WI38 (cell line): Measurements from ENCODE around the gene ETV1.

Experiments used
- H3K4me3 ChIP-seq: 2 replicates; pipeline ENCODE4 v1.5.1; 2011; ENCODE audit warnings: low read depth, mild to moderate bottlenecking, control low read depth, low read length
- CTCF ChIP-seq: IDR thresholded peaks from 2 replicates; pipeline ENCODE4 v1.5.1; 2012; ENCODE audit warnings: low read depth, mild to moderate bottlenecking, control low read depth, low read length

The ETV1 gene

DNA sequence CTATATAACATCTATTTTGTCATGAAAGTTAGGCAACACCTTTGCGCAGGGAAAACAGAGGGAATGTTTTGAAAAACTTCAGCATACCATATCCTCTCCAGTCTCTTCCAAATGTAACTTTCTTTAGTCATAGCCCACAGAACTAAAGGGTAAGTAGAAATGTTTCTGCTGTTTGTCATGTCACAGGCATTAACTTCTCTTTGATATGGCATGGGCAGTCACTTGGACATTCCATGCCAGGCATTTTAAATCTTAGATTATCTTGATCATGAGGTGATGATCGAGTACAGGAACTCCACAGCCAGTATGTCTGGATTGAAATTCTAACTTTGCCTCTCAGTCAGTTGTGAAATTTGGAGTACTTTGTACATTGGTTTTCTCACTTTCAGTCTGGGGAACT is 27.5 kb upstream of the ETV1 start:
- no peak for TF ChIP-seq CTCF

GRCh38 chr7:14013898-14014297 is 24.4 kb upstream of the ETV1 start:
- TF ChIP-seq CTCF = no peak

More for the DNA sequence above, 27.5 kb upstream of the ETV1 start:
- H3K4me3 ChIP-seq = no peak overlapping the region

DNA sequence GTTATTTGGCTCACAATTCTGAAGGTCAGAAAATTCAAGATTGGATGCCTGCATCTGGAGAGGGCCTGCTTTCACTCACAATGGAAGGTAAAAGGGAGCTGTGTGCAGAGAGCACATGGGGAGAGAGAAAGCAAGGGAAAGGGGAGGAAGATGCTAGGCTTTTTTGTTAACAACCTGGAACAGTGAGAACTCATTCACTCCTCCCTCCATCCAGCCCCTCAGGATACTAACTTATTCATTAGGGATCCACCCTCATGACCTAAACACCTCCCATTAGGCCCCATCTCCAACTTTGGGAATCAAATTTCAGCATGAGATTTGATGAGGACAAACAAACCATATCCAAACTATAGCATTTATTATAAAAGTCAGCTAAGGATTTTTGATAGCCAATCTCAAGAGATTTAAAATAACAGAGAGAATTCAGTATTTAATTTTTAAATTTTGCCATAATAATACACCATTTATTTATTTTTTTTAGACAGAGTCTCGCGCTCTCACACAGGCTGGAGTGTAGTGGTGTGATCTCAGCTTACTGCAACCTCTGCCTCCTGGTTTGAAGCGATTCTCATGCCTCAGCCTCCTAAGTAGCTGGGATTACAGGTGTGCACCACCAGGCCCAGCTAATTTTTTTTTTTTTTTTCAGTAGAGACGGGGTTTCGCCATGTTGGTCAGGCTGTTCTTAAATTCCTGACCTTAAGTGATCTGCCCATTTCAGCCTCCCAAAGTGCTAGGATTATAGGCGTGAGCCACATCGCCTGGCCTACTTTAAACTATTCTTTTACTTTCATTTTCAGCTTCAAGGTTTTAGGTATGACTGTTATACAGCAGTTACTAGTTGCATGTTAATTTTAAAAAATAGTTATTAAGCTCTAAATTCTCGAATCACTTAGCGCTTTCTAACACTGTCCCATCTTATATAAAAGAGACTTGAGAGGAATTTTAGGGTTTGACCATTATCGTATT is 20.3 kb upstream of the ETV1 start:
- no peak overlapping the region for H3K4me3 ChIP-seq
- TF ChIP-seq CTCF = no peak

More at GRCh38 chr7:14013898-14014297, 24.4 kb upstream of the ETV1 start:
- H3K4me3 ChIP-seq = no peak overlapping the region

- H3K4me3 ChIP-seq = no peak overlapping the region
- TF ChIP-seq CTCF = no peak
Observed at GRCh38 chr7:14001139-14001538, 11.7 kb upstream of the ETV1 start.

DNA sequence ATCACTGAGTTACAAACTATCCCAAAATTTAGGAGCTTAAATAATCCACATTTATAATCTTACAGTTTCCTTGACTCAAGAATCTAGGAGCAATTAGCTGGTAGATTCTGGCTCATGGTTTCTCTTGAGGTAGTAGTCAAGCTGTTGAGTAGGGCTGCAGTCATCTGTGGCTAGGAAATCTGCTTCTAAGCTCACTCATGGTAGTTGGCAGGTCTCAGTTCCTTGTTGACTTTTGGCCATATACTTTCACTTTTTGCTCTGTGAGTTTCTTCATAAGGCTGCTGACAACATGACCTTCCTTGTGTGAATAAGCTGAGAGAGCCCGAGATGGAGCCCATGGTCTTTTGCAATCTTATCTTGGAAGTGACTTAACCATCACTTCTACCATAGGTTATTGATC is 10.8 kb upstream of the ETV1 start:
- H3K4me3 ChIP-seq = no peak overlapping the region
- TF ChIP-seq CTCF = no peak

GRCh38 chr7:13998866-13999265 is 9.4 kb upstream of the ETV1 start:
- H3K4me3 ChIP-seq = no peak overlapping the region
- no peak for TF ChIP-seq CTCF

- no peak for TF ChIP-seq CTCF
- no peak overlapping the region for H3K4me3 ChIP-seq
Observed at GRCh38 chr7:13992596-13992964, 3.1 kb upstream of the ETV1 start.
